Measurements from ENCODE around the gene UBE2H.
A peak's percentile ranks its signal among the peaks of the same experiment; 100 is the strongest.
"Not testable (repeated sequence)": the region's sequence is repeated elsewhere in the genome, so short reads cannot be mapped to it uniquely, and the experiment has no call there.

Gene UBE2H

DNA sequence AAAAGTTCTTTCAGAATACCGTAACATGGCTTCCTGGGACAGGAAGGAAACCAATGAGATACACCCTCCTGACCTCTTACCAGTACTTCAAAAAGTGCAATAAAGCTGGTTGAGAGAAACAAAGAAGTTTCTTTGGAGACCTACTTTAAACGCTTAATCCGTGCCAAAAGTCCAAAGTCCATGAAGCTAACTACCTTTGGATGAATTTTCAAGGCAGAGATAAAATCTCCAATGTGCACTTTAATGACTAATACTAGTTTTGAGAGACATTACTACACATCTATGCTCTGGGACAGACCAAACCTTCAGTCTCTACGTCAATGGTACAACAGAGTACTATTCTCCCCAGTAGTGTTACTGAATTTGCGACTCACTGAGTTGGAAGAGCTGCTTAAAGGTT is 46.1 kb downstream of the UBE2H start:
- no peak for DNase-seq (ENCODE audit: low spot score)
- in situ Hi-C loops (cut with MboI; ENCODE audit: low pct_unique_long_range_greater_than_20kb, low sequenced_read_pairs, unreplicated experiment) = no loop called here
- TF ChIP-seq, protein P1, sequence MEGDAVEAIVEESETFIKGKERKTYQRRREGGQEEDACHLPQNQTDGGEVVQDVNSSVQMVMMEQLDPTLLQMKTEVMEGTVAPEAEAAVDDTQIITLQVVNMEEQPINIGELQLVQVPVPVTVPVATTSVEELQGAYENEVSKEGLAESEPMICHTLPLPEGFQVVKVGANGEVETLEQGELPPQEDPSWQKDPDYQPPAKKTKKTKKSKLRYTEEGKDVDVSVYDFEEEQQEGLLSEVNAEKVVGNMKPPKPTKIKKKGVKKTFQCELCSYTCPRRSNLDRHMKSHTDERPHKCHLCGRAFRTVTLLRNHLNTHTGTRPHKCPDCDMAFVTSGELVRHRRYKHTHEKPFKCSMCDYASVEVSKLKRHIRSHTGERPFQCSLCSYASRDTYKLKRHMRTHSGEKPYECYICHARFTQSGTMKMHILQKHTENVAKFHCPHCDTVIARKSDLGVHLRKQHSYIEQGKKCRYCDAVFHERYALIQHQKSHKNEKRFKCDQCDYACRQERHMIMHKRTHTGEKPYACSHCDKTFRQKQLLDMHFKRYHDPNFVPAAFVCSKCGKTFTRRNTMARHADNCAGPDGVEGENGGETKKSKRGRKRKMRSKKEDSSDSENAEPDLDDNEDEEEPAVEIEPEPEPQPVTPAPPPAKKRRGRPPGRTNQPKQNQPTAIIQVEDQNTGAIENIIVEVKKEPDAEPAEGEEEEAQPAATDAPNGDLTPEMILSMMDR (IDR thresholded peaks at IDR 0.05; ENCODE audit: extremely low read depth, insufficient read depth, missing control alignments) = no peak

DNA sequence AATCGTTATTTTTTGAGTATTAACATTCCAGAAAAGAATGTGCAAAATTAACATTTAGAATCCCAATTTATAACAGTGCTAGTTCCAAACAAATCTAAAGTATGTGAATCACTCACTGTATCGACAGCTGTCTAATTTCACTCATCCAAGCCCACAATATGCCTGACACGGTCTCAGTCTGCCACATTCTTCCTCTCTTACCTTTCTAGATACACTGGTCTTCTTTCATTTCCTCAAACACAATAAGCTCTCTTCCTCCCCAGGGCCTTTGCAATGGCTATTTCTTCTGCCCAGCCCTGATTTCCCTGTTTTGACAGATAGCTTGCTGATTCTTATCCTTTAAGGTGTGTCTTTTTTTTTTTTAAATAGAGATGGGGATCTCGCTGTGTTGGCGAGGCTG is 48.8 kb downstream of the UBE2H start:
- TF ChIP-seq, protein P1 (IDR thresholded peaks at IDR 0.05; ENCODE audit: extremely low read depth, insufficient read depth, missing control alignments) = no peak
- DNase-seq (ENCODE audit: low spot score) = peak; percentile 22
- in situ Hi-C loops (cut with MboI; ENCODE audit: low pct_unique_long_range_greater_than_20kb, low sequenced_read_pairs, unreplicated experiment) = no loop called here

DNA sequence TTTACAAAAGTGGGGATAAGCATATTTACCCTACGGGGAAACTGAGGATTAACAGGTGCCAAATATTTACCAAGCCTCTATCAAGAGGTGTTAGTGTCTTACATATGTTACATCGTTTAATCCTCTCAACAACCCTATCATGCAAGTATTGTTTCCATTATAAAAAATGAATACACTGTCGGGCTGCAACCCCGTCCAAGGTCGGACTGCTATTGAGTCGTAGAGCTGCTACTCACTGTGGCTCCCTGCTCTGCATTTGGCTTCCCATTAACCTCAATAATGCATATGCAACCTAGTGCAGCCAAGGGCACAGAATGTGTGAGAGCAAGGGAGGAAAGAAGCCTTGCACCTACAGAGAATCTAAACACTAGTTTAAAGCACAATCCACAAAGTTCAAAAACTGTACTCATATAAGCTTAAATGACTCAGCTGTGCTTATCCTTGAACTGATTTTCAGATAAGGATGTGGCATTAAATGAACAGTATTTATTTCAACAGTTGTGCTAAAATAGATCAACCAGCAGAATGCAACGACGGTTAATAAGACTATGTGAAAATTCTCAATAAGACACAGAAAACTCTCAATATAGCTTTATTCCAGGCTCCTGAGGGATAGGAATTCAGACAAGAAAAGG is 49.9 kb downstream of the UBE2H start:
- in situ Hi-C loops (cut with MboI; ENCODE audit: low pct_unique_long_range_greater_than_20kb, low sequenced_read_pairs, unreplicated experiment) = no loop called here
- no peak for DNase-seq (ENCODE audit: low spot score)
- TF ChIP-seq, protein P1 (IDR thresholded peaks at IDR 0.05; ENCODE audit: extremely low read depth, insufficient read depth, missing control alignments) = no peak

DNA sequence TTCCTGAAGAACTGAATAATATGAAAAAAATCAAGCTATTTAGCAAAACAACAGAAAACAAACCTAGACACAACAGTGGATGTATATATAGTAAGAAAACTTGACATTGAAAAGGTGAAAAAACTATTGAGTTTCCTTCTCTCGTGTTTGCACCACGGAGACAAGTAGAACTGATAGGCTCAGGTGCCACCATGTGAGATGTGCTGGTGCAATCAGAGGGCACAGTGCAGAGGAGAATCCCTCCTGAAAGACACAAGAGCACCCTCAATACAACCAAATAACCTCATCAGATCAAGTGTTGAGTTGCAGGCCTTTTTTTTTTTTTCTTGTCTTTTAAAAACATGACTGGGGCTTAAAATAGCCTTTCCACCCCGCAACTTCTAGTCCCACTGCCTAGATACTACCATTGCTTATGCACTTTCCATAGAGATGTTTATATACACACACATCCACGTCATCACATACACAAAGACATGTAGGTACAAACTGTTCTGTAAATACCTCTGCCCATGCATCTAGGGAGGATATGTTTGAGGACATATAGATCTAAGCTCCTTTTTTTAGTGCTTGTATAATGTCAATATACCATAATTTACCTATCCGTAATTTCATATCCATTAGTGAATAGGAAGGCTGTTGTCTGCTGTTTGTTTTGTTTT is 54.1 kb downstream of the UBE2H start:
- in situ Hi-C loops (cut with MboI; ENCODE audit: low pct_unique_long_range_greater_than_20kb, low sequenced_read_pairs, unreplicated experiment) = no loop called here
- no peak for DNase-seq (ENCODE audit: low spot score)
- TF ChIP-seq, protein P1 (IDR thresholded peaks at IDR 0.05; ENCODE audit: extremely low read depth, insufficient read depth, missing control alignments) = no peak

DNA sequence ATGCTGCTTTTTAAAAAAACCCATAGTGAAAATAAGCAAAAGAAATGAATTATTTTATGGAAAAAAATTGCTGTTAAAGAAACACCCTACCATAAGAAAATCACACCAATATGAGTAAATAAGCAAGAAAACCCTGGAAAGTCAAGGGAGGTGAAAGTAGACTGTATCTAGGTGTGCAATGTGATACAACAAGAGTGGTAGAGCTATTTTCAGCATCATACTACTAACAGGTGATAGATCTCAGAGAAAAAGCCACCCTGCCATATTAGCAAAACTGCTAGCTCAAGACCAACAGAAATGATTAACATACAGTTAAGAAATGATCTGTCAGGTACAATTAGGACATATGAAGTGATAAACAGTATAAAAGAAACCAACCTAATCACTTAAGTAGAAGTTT is 54.8 kb downstream of the UBE2H start:
- TF ChIP-seq, protein P1 (IDR thresholded peaks at IDR 0.05; ENCODE audit: extremely low read depth, insufficient read depth, missing control alignments) = no peak
- in situ Hi-C loops (cut with MboI; ENCODE audit: low pct_unique_long_range_greater_than_20kb, low sequenced_read_pairs, unreplicated experiment) = no loop called here
- no peak for DNase-seq (ENCODE audit: low spot score)

DNA sequence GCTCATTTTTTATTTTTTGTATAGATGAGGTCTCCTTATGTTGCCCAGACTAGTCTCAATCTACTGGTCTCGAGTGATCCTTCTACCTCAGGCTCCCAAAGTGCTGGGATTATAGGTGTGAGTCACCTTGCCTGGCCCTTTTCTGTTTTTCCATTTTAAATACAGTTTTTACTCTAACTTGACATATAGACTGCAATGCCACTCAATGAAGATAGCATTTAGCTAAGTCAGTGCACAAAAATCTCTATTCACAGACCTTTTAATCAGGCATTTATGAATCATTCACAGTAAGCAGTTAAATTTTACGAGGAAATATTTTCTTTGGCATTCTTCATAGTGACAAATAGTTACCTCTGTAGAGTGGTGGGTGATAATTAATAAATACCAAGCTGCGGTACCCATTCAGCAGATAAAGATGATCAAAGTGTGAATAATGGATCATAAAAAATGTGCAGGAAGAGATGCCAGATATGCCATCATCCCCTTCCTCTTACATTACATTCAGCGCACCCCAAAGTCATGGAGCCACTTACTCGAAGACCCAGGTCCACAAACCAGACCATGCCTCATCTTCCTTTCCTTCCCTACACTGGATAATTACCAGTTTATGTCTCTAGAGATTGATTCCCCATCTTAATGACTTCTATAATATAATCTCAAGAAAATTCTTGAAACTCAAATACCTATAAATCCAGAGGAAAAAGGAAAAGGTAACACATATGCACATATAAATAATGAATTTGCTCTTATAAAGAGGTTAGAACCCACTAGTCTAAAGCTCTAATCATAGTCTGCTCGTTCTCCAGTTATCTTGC is 56.0 kb downstream of the UBE2H start:
- in situ Hi-C loops (cut with MboI; ENCODE audit: low pct_unique_long_range_greater_than_20kb, low sequenced_read_pairs, unreplicated experiment) = no loop called here
- DNase-seq (ENCODE audit: low spot score) = no peak
- TF ChIP-seq, protein P1 (IDR thresholded peaks at IDR 0.05; ENCODE audit: extremely low read depth, insufficient read depth, missing control alignments) = no peak

DNA sequence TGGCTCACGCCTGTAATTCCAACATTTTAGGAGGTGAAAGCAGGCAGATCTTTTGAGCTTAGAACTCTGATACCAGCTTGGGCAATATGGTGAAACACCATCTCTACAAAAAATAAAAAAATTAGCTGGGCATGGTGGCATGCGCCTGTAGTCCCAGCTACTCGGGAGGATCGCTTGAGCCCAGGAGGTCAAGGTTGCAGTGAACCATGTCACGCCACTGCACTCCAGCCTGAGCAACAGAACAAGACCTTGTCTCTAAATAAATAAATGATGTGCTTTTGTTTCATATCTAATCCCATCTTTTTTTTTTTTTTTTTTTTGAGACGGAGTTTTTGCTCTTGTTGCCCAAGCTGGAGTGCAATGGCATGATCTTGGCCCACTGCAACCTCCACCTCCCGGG is 58.6 kb downstream of the UBE2H start:
- DNase-seq (ENCODE audit: low spot score); in situ Hi-C loops (cut with MboI; ENCODE audit: low pct_unique_long_range_greater_than_20kb, low sequenced_read_pairs, unreplicated experiment): not testable (repeated sequence)
